GM21367 (cell line): Measurements from ENCODE around the gene CGA.

Experiments
- ATAC-seq: cut with Tn5 transposase; IDR thresholded peaks from one replicate; pipeline ENCODE4 v1.9.1; 2021; ENCODE audit not compliant: unreplicated experiment

The CGA gene

DNA sequence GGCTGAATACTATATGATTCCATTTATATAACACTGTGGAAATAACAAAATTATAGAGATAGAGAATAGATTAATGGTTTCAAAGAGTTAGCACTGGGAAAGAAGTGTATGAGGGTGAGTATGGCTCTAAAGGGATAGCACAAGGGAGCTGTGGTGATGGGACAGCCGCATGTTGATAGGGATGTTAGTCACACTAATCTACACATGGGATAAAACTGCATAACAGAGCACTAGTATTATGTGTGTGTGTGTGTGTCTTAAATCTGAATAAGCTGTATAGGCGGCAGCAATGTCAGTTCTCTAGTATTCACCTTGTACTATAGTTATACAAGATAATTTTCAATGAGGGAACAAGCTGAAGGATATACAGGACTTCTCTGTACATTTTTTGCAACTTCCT lies 5.8 kb downstream of the CGA start:
- no peak for ATAC-seq

DNA sequence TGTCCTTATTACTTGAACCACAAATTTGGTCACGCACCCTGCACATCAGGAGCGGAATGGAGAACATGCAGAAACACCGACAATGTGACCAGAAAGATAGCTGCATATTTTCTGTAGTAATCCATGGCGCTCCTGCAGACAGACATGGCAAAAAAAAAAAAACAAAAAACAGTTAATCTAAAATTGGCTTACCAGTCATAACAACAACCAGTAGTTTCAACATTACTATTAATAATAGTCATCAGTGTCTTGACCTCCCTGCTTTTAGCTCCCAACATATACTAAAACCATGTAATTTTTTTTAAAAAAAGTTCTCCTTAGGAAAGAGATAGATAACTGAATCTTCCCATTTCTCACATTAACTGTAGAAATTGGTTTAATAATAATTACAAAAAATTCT lies 6.8 kb downstream of the CGA start:
- no peak for ATAC-seq

DNA sequence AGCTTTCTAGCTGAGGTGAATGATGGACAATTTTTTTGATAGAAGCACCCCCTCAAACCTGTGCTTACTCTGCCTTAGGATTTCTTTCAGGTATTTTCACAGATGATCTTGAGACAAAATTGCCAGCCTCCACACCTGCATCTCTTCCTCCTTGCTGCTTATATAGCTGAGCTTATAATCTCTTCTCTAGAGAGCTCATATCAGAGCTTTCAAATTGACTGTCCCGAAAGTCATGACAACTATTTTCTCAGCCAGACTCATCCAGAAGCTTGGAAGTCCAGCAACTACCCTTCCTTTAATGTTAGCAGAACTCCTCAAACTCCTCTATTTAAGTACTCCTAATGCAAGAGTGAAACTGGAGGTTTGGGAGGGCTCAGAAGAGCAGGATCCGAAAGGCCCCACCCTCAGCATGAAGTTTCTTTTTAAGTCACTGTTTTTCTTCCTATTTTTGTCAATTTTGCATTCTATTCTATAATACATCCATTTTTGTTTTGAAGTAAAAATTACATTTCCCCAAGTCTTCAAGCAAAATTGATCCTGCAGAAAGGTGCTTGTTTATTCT lies 12.7 kb downstream of the CGA start:
- ATAC-seq: no peak

DNA sequence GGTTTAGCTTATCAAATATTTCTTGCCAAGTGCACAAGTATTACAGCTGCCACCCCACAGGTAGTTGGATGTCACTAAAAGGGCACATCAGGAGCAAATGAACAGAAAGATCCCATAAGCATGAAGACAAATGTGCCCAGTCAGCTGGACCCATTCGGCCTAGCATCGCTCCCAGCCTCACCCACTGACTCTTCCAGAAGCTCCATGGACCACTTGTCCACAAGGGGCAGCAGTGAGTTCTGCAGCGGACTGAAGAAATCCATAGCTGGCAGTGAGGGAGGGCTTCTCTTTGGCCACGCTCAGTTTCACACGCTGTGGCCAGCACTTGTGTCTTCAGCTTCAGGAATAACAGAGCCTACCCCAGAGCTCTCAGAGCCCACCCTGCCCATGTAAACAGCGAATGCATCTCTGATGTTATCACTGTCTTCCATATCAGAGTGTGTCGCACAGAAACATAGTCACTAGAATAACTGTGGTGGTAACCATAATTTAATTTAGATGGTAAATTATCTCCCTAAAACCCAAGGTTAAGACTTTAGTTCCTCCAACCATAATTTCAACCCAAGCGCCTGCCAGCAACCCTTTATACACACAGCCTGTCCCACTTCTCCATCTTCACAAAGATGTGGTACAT lies 15.8 kb downstream of the CGA start:
- ATAC-seq: peak; percentile 87

DNA sequence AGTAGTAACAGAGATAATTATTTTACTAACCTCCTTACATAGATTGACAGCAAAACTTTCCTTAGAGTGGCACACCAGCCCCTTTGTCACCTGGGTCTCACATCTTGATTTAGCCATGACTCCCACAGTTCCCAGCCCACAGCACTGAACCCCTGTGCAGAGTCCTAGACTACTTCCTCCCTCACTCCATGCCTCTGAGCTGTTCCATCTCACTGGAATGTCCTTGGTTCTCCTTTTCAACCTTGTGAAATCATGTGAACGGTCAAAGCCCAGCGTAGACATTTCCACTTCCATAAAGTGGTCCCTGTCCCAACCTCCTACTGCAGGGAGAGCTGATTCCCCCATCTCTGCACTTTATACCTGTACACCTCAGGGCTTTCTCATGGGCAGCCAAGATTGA lies 19.7 kb downstream of the CGA start:
- ATAC-seq: no peak

DNA sequence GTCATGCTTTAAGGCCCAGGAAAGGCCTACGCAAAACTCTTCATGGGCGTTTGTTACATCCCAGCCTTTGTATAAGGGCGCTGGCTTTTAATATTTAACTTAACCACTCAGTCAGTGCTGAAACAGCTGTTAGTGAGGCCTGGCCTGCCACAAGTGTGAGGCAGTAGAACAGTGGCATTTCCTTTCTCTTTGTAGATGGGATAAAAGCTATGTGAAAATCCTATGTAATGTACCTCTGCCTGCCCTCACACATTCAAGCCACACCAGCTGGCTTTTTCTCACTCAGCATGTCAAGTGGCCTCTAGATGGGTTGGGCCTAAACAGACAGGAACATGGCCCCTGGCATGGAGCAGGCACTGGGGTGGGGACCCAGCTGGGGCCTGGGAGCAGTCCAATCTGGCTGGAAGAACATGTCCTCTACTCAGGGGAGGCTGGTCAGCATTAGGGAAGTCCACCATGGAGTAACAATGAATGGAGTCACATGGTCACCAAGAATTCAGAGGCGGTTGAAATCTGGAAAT lies 20.7 kb downstream of the CGA start:
- ATAC-seq: no peak

DNA sequence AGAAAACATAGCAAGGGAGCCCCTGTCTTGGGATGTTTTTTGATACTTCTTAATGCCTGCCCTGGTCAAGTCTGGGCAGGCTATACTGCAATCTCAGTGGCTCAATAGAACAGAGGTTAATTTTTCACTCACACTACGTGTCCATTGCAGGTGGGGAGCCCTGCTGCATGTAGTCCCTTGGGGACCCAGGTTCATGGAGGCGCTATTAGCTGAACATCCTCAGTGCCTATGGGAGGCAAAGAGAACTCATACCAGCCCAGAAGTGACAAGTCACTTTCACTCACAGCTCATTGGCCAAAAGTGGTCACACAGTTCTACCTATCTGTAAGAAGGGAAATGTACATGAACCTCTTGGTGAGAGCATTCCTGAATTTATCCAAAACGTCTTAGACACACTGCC lies 23.2 kb downstream of the CGA start:
- no peak for ATAC-seq

DNA sequence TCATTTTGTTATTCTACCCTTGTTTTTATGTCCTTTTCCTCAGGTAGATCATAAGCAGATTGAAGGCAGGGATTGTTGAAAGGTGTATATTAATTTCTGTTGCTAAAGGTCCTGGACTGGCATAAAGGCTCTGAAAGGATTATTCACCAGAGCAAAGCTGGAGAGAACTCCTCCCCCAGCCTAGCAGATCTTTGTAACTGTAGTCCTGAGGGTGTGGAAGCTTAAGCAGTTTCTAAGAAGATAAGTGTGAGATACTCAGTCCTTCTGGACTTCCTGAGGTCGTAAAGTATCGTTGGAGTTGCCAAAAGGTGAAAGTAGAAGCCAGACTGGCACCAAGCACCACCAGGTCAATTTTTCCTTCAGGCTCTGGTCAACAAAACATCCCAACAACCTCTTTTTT lies 24.2 kb downstream of the CGA start:
- no peak for ATAC-seq

DNA sequence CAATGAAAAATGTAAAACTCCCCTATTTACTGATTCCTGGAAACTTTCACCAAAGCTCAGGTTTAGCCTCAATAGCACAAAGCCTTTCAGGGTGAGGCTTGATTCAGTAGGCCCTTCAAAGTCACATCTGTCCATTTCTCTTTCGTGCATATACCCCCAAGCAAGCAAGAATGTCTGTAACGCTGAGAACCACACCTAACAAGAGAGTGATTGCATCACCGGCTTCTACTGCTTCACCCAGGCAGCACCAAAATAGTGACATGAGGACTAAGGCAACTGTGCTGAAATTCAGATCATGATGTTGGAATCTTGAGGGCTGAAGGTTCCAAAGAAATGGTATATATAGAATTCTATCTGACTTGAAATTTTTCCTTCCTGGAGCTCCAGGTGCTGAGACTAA lies 26.1 kb downstream of the CGA start:
- ATAC-seq: no peak

DNA sequence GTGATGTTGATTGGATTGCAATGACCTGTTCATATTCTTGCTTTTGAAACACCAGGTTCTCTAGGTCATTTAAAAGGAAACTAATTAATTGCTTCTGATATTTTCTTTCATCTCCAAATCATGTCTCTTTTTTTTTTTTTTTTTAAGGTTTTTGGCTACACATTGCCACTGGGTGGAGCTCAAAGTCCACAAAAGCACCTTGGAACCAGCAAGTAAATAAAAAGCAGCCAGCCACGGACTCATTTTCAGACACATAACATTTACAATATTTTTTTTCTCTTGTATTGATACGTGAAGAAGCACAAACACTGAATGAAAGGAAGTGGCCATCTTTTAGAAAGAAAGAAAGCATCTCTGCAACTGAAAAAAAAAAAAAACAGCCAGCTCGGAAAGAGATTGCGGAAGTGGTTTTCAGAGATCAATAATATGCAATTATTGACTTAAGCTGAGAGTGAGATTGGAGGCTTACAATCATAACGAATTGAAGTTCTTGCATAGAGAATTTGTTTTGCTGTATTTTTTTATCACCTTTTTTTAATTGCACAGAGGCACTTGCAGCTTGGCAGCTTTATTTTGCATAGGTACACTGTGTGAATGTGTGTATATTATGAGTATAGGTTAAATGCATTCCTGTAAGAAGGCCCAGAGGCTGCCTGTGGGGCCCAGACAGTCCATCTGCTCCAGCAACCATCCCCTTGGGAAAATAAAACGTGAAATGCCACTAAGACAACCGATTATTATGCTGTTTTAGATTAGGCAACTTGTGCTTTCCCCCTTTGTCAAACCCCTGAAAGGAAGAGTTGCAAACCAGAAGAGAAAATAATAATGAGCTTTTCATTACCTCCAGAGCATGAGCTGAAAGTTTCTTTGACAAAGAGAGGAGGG lies 28.2 kb downstream of the CGA start:
- ATAC-seq: no peak

DNA sequence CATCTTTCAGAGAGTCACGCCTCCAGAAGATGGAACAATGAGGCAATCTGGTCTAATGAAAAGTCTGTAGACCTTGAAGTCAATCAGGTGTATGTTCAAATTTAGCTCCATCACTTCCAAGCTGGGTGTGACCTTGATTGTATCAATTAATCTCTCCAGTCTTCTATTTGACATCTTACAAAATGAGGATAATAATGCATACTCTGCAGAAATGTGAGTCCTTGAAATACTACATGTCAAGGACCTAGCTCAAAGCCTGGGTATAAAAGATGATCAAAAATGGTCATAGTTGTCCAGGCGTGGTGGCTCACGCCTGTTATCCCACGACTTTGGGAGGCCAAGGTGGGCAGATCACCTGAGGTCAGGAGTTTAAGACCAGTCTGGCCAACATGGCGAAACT lies 29.8 kb downstream of the CGA start:
- no peak for ATAC-seq

DNA sequence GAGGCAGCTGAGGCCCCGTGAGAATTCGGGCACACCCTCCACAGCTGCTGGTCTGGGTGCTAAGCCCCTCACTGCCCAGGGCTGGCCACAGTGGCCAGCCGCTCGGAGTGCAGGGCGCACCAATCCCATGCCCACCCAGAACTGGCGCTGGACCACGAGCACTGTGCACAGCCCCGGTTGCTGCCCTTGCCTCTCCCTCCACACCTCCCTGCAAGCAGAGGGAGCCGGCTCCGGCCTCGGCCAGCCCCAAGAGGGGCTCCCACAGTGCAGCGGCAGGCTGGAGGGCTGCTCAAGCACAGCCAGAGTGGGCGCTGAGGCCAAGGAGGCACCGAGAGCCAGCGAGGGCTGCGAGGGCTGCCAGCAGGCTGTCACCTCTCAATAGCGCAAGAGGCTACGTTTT lies 35.0 kb downstream of the CGA start:
- no peak for ATAC-seq

DNA sequence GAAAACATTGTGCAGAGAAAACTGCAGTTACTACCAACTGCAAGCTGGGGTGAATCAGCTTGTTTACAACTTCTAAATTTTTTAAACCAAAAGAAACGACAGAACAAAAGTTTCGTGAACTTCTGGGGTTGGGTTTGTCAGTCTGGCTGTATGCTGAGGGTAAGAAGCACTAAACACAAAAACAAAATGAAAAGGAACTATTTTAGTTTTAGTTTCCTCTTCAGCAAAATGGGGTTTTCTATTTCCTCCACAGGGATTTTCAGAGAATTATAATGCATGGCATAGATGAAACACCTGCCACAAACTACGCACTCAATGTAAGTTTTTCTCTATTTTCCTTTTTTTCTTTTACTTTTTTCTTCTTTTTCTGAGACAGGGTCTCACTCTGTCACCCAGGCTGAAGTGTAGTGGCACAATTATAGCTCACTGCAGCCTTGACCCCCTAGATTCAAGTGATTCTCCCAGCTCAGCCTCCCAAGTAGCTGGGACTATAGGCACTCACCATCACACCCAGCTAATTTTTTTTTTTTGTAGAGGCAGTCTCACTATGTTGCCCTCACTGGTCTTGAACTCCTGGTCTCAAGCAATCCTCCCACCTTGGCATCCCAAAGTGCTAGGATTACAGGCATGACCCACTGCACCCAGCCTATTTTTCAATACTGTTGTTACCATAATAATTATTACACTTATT lies 40.6 kb downstream of the CGA start:
- ATAC-seq: no peak

DNA sequence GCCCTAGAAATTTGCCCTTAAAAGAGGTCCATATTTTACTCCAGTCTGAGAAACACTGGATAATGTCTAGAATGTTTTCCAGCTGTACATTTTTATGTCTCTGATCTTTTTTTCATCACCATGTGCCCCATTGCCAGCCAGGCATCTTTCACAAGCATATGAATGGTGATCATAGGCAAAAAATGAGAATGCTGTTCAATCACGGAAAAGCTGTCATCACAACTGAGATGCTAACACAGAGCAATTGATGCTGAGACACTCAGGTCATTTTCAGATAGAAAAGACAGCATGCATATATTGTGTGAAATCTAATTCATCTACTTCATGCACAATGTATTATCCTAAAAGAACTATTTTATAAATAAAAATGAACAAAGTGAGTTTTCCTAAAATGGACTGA lies 41.6 kb downstream of the CGA start:
- ATAC-seq: no peak

DNA sequence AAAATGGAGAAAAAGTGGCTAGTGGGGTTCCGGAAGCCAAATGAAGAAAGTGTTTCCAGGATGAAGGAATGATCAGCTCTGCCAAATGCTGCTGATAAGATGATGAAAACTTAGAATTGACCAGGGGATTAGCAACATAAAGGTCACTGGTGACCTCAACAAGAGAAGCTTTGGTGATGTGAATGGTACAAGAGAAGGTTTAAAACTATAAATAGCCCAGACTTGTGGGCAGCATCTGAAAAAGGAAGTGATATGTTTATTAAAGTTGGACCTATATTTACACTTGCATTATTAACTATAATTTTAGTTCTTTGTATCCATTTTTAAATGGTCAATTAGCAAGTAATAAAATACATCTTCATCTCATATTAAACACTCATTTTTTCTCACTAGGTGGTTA lies 45.1 kb downstream of the CGA start:
- peak; percentile 58 for ATAC-seq

DNA sequence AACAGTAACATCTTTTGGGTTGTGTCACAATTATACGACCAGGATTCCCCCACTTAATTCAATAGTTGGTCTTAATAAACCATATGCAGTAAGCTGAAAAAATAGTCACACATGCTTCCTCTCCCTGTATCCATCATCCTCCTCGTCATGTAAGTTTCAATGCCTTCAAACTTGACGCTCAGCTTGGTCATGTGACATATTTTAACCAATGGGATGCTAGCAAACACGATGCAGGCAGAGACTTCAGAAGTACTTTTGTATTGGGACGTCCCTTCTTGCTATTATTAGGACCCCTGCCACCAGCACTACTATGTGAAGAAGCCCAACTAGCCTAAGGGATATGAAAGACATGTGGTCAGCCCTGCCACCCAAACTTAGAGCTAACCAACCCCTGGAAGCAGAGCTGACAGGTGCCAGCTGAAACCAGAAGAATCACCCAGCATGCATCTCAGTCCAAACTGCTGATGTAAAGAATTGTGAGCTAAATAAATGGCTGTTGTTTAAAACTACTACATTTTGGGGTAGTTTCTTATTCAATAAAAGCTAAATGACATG lies 49.3 kb downstream of the CGA start:
- ATAC-seq: no peak

DNA sequence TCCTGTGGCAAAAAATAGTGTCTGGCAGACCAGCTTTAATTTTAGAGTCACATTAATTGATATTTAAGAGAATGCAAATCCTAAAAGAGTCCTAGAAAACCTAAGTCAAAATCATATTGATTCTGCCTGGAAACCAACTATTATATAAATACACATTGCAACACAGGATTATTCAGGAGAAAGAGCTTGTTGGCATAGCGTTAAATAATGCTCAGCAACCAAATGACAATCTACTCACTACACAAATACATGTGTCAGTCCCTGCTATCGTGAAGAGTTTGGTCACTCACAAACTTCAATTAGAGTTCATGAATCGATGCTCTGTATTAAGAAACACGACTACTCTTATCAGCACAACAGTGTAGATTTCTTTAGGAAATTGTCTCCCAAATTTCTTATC lies 54.2 kb downstream of the CGA start:
- no peak for ATAC-seq
